ENCODE data around the gene DYNC2I2.
"Not testable (repeated sequence)": the region's sequence is repeated elsewhere in the genome, so short reads cannot be mapped to it uniquely, and the experiment has no call there.

The DYNC2I2 gene

DNA sequence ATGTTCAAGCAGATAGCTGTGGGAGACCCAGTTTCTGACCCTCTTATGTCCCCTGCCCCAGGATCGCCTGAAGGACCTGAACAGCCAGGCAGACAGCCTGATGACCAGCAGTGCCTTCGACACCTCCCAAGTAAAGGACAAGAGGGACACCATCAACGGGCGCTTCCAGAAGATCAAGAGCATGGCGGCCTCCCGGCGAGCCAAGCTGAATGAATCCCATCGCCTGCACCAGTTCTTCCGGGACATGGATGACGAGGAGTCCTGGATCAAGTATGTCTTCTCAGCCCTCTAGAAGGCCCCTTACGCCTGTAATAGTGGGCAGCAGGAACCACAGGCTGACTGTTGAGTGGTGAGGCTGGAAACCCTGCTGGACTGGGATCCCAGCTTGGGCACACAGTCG, 41.1 kb downstream of the DYNC2I2 start:
- DNase-seq (ENCODE audit: low read depth, low spot score): no peak

- no peak for DNase-seq (ENCODE audit: low read depth, low spot score)
Observed at GRCh38 chr9:128614728-128615127, 41.9 kb downstream of the DYNC2I2 start.

DNA sequence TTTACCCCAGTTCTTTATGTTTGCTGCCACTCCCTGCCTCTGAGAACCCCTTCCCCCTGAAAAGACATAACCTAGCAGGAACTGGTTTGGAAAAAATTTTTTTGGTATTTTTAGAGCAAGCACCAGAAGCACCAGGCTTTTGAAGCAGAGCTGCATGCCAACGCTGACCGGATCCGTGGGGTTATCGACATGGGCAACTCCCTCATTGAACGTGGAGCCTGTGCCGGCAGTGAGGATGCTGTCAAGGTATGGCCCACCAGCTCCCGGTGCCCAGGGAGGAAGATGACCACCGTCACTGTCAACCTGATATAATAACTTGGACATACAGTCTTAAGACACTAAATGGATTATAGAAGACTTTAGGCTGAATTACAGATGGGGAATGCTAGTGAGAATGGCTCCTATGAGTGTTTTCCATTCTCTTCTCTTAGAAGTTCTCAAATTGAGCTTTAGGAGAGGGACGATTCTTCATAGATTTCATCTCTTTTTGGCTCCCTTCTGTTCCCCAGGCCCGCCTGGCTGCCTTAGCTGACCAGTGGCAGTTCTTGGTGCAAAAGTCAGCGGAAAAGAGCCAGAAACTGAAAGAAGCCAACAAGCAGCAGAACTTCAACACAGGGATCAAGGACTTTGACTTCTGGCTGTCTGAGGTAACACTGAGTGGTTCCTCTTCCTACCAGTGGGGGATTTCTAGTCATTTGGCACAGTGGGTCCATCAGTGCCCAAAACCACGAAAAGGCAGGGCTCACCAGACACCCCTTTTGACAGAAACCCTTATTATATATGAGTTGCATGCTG, 44.9 kb downstream of the DYNC2I2 start:
- no peak for DNase-seq (ENCODE audit: low read depth, low spot score)

GRCh38 chr9:128610897-128611296, 45.8 kb downstream of the DYNC2I2 start:
- no peak for DNase-seq (ENCODE audit: low read depth, low spot score)

- no peak for DNase-seq (ENCODE audit: low read depth, low spot score)
Observed at GRCh38 chr9:128607642-128608350, 48.9 kb downstream of the DYNC2I2 start.

GRCh38 chr9:128603697-128604096, 53.0 kb downstream of the DYNC2I2 start:
- no peak for DNase-seq (ENCODE audit: low read depth, low spot score)

- DNase-seq (ENCODE audit: low read depth, low spot score): no peak
Observed at GRCh38 chr9:128600099-128600498, 56.5 kb downstream of the DYNC2I2 start.

- DNase-seq (ENCODE audit: low read depth, low spot score): no peak
Observed at GRCh38 chr9:128595471-128595870, 61.2 kb downstream of the DYNC2I2 start.

DNA sequence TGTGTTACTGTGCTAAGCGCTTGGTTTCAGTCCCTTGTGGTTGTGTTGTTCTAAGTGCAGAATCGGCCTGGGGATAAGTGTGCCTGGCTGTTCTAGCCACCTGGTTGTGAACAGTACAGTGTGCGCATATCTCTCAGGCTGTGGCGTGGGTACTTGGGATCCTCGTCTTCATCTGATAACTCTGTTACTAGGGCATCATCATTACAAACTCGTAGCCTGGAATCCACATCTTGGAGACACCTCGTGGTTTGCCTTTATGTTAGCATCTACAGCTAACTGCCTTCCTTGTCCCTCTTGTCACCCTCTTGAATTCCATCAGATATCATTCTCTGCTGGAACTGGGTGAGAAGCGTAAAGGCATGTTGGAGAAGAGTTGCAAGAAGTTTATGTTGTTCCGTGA, 62.8 kb downstream of the DYNC2I2 start:
- no peak for DNase-seq (ENCODE audit: low read depth, low spot score)

DNA sequence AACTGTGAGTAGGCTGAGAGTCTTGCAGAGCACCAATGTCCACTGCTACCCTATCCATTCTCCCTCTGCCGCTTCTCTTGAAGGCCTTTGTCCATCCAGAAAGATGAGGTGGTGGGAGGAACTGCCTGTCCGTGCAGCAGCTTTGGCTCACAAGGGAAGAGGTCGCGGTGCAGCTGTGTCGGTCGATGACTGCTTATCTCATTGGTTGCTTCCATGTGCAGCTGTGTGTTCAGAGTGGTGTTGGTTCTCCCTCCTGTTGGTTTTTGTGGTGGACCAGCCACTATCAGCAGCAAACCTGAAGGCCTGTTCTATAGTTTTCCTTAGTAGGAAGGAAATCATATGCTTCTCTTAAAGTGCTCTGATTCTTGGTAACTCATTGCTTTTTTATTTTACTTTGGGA, 63.6 kb downstream of the DYNC2I2 start:
- no peak for DNase-seq (ENCODE audit: low read depth, low spot score)

DNA sequence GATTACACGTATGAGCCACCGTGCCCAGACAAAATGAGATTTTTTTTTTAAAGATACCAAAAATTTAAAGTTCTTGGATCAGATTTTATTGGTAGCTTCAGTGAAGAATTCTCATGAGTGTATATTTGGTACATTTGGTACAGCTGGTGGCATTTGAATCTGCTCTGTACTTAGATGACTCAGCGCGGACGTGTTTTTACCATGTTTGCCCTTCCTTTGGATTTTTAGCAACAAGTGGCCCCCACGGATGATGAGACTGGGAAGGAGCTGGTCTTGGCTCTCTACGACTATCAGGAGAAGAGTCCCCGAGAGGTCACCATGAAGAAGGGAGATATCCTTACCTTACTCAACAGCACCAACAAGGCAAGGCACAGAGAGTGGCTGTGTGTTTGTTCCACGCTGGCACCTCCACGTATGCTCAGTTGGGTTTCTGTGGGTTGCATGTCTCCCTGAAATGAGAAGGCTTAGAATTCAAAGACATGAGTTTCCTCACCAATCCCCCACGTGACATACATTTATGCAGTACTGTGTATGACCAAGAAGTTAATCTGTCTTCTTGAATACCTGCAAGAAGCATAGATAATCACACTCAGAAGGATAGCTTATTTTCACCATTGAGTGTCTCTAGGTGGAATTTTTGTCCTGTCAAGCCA, 67.9 kb downstream of the DYNC2I2 start:
- DNase-seq (ENCODE audit: low read depth, low spot score): no peak

DNA sequence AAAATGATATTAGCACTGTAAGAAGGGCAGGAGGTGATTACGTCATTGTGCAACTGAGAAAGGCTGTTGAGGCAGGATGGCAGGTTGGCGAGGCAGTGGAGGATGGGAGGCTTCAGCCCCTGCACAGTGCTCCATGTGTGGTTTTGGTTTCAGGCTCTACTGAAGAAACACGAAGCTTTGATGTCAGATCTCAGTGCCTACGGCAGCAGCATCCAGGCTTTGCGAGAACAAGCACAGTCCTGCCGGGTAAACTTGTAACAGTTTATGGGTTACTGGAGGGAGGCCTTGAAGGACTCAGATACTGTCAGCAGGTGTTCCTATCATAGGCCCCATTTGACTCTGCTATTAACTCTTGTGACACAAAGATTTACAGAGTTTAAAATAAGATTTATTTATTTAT, 69.2 kb downstream of the DYNC2I2 start:
- peak; percentile 27 for DNase-seq (ENCODE audit: low read depth, low spot score)

DNA sequence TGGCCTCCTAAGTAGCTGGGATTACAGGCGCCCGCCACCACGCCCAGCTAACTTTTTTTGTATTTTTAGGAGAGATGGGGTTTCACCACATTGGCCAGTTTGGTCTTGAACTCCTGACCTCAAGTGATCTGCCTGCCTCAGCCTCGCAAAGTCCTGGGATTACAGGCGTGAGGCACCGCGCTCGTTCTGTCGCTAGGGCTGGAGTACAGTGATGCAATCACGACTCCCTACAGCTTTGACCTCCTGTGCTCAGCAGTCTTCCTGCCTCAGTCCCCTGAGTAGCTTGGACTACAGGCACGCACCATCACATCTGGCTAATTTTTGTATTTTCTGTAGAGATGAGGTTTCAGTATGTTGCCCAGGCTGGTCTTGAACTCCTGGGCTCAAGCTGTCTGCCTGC, 69.7 kb downstream of the DYNC2I2 start:
- DNase-seq (ENCODE audit: low read depth, low spot score): not testable (repeated sequence)

DNA sequence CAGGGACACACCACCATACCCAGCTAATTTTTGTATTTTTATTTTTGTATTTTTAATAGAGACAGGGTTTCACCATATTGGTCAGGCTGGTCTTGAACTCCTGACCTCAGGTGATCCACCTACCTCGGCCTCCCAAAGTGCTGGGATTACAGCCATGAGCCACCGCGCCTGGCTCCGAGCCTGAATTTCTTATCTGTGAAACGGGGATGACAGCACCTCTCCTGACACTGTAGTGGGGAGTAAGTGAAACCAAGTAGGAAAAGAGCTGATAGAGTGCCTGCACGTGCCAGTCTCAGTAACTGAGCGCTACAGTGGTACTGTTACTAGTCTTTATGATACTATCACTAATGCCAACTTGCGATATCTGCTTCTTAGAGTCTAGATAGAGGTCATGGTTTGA, 71.5 kb downstream of the DYNC2I2 start:
- not testable (repeated sequence) for DNase-seq (ENCODE audit: low read depth, low spot score)
